HG03103 (cell line): ENCODE measurements around the gene AKAP8L.

Source experiments
- ATAC-seq: cut with Tn5 transposase; IDR thresholded peaks from one replicate; pipeline ENCODE4 v1.9.1; 2021; ENCODE audit warnings: low read depth; ENCODE audit not compliant: unreplicated experiment

The AKAP8L gene

GRCh38 chr19:15449620-15450527, 31.1 kb upstream of the AKAP8L start, which contains the start of gene WIZ:
TSS of gene WIZ (minus strand) at chr19:15449956. CDS start at chr19:15448307, 1,649 bp downstream.
- no peak for ATAC-seq

- no peak for ATAC-seq
Measured at GRCh38 chr19:15448778-15449619, 30.2 kb upstream of the AKAP8L start.

- ATAC-seq: no peak
Measured at GRCh38 chr19:15448044-15448777, 29.4 kb upstream of the AKAP8L start.

GRCh38 chr19:15447057-15447456, 28.3 kb upstream of the AKAP8L start:
- ATAC-seq: no peak

DNA sequence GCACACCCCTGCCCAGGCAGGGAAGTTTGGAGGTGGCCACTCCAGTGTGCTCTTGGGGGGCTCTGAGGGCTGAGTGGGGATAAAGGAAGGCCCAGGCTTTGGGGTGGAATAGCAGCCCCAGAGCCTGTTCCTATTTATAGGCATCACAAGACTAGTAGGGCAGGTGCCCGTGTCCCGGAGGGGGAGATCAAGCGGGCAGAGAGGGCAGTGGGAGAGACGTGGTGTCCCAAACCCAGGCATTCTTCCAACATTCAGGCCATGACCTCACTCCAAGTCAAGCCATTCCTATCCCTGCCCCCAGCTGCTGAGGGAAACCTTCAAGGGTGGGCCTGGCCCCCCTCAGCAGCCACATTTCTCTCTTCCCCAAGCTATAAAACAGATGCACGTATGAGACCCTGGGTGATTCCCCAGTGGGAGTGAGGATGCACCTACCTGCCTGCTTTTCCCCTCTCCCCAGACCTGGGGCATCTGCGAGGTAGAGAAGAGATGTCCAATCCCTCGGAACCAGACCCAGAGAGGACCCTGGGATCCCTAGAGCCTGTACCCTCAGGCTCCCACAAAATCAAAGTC, 27.1 kb upstream of the AKAP8L start:
- ATAC-seq: no peak

- ATAC-seq: no peak
Measured at GRCh38 chr19:15445227-15445605, 26.4 kb upstream of the AKAP8L start.

DNA sequence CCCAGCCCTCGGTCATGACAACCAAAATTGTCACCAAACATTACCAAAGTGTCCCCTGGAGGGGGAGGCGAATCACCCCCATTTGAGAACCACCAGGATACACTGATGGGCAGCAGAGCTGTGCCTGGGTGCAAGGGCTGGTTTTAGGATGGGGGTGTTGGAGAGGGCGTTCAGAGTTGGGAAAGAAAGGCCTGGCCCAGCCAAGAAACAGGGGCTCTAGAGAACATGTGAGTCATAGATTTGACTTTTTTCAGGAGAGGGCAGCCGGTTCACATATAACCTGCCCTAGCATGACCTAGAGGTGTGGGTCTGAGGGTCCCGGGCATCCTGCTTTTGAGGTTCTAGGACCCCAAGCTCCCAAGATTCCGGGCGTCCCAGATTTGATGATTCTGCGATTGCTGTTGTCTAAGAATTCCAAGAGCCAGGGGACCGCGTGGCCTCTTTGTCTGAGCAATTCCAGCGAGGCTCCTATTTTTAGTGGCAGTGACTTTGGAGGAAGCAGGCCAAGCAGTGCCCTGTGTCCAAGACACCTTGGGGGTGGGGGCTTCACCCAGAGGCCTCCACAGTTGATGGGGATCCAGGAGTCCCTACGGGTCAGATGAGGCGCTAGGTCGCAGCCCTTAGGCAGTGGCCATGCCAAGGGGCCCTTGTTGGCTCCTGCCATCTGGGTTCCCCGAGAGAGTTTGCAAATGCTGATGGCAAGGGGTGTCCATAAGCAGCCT, 25.9 kb upstream of the AKAP8L start:
- no peak for ATAC-seq

DNA sequence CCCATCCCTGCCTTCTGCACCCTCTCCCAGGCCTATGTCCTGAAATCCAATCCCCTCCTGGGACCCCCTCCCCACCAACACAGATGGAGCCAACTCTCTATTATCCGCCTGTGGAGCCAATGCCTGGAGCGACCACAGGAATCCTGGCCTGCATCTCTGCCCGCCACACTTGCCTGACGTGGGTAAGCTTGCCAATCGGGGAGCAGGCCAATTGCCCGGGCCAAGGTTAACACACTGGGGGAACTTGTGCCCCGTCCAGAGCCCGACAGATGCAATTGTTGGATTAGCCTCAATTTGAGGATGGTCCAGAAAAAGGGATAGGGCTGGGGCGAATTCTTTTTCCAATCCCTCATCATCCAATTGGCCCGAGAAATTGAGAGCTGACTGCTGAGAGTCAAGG, 25.1 kb upstream of the AKAP8L start:
- no peak for ATAC-seq

DNA sequence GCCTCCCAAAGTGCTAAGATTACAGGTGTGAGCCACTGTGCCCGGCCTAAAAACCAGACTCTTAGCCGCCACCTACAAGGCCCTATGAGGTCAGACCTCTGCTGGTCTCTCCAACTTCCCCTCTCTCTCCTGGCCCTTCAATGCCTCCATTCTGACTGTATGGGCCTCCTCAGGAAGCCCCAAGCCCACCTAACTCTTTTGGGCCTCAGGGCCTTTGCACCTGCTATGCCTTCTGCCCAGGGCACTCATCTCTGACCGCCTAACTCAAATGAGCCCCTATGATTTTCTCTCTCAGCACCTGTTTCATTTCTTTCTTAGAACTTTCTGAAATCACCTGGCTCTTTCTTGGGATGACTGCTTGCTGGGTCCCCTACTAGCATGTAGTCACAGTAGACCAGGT, 24.5 kb upstream of the AKAP8L start:
- ATAC-seq: no peak

- no peak for ATAC-seq
Measured at GRCh38 chr19:15442142-15442920, 23.5 kb upstream of the AKAP8L start.

- ATAC-seq: no peak
Measured at GRCh38 chr19:15441317-15441716, 22.5 kb upstream of the AKAP8L start.

DNA sequence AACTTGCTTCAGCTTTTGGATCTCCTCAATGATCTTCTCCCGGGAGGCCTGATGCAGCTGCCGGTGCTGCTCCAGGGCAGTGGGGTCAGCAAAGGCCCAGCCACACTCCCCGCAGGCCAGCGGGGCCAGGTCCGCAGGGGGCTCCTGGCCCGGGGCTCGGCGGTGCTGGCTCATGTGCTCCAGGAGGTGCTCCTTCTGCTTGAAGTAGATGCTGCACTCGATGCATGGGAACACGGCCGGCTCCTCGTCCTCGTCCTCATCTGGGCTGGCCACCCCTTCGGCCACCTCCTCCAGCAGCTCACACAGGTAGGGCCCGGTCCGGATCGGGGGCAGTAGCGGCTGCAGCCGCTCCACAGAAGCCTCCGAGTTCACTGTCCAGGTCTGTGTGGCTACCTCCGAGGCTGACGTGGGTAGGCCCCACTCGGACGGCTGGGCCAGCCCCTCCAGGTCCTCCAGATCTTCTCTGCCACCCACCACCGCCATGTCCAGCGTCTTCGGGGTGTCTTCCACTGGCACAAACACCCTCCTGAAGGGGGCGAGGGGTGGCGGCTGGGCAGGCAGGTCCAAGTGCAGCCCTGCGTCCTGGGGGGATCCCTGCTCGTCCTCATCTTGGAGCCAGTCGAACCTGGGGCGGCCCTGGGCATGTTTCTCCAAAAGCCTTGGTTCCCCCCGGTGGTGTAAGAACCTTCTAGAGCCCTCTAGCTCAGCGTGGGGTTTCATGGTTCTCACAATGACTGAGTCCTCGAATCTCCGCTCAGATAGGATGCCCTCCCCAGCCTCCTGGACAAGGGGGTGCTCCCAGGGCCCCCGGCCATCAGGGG, 21.2 kb upstream of the AKAP8L start:
- no peak for ATAC-seq

DNA sequence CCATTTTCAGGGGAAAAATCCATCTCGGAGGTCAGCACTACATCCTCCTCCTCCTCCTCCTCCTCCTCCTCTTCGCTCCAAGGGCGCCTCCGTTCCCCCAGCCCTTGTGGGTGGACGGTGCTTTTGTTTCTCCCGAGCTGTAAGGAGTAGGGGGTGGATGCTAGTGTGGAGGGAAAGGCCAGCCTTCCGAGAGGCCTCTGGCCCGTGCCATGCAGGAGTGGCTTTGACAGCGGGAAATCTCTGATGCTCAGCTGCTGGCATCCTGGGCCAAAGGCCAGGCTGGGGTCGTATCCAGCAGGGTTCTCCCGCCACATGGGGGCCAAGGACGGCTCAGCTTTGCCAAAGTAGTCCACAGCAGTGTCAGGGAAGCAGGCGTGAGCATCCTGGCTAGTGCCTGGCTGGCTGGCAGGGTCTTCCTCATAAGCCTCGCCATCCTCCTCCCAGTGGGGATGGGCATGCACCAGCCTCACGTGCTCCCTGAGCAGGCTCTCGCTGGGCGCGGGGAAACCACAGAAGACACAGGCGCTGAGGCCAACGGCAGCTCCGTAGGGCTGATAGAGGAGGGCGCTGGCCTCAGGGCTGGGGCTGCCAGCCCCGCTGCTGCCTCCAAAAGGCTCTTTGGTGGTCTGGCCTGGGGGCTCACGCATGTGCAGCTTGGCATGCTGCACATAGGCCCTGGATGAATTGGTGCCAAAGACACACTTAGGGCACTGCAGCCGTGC, 20.5 kb upstream of the AKAP8L start:
- no peak for ATAC-seq

- ATAC-seq: no peak
Measured at GRCh38 chr19:15438577-15438976, 19.8 kb upstream of the AKAP8L start.

- no peak for ATAC-seq
Measured at GRCh38 chr19:15438124-15438496, 19.3 kb upstream of the AKAP8L start.

- no peak for ATAC-seq
Measured at GRCh38 chr19:15437355-15438123, 18.8 kb upstream of the AKAP8L start.

DNA sequence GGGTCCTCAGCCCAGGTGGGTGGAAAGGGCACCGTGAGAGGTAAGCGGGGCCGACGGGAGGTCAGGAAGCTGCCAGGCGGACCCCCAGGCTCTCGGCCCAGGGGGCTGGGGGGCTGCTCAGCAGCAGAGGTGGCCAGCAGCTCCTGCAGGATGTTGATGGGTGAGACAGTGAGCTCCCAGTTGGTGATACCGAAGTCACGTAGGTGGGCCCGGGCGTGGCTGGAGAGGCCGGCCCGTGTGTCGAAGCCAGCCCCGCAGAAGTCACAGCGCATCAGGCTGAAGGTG, 18.0 kb upstream of the AKAP8L start:
- ATAC-seq: no peak
